ENCODE measurements around the gene RHOT1. TPM values are rescaled to one million over a fixed set of nuclear protein-coding genes. Genes with fewer than 3 reads are reported as not detected.

Gene RHOT1
- total RNA-seq, 1 experiment from 2014 or later: 24.4 TPM

DNA sequence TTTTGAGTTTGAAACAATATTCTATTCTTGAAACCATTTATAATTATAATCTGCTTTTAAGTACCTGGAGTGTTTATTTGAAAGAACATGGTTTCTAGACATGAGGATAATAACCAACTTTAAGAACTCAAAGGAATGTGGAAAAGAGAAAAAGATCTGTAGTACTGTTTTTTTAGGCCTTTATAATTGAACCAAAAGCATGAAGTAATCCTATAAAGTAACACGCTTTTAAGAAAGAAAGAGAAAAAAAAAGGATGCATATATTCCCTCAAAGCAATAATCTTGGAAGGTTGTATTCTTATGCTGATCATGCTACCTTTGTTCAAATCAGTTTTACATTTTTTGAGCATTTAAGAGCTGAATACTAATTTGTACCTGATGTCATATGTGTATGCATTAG is 69.4 kb downstream of the RHOT1 start:
- Histone ChIP-seq H3K23ac (ENCODE audit: insufficient read length, low read depth, low read length) (no peak overlapping the region), H3K9ac (ENCODE audit: extremely low read depth, insufficient read length, low read length) (no peak overlapping the region), H3K18ac (ENCODE audit: insufficient read length, low read depth, low read length) (no peak overlapping the region), H2BK20ac (ENCODE audit: low read depth, low read length, poor library complexity, severe bottlenecking) (no peak overlapping the region), H3T11ph (ENCODE audit: low read length) (no peak overlapping the region), H2BK15ac (ENCODE audit: low read depth, low read length) (no peak overlapping the region), H3K79me2 (ENCODE audit: insufficient read depth, low read length) (no peaks in the 10 kb centered on the region), H4K20me1 (ENCODE audit: control insufficient read depth, insufficient read depth, insufficient read length) (no peaks in the 10 kb centered on the region), H4K8ac (replicated peaks; ENCODE audit: insufficient read length, low read depth, low read length) (no peak overlapping the region), H3K23me2 (ENCODE audit: insufficient read length, low read depth, low read length, poor library complexity, severe bottlenecking) (no peaks in the 10 kb centered on the region), H3K9me3 (ENCODE audit: control insufficient read depth, low read depth, low read length) (no peaks in the 10 kb centered on the region), H2AFZ (ENCODE audit: low read length) (no peak overlapping the region), H3K27me3 (ENCODE audit: insufficient read depth, low read length) (no peaks in the 10 kb centered on the region), H2BK12ac (ENCODE audit: insufficient read length, low read depth, low read length) (no peak overlapping the region), H3K27ac (ENCODE audit: insufficient read length, low read depth, low read length) (no peak overlapping the region), H3K56ac (ENCODE audit: insufficient read length, low read depth, low read length) (no peak overlapping the region), H4K91ac (ENCODE audit: insufficient read length, low read depth, low read length) (no peak overlapping the region), H2BK120ac (ENCODE audit: low read depth, low read length, poor library complexity, severe bottlenecking) (no peak overlapping the region), H3K4ac (ENCODE audit: low read depth, low read length) (no peak overlapping the region), H2BK5ac (ENCODE audit: insufficient read length, low read length) (no peak overlapping the region), H3K14ac (ENCODE audit: insufficient read depth, low read length) (no peak overlapping the region), H3K79me1 (ENCODE audit: insufficient read depth, low read depth, low read length, poor library complexity, severe bottlenecking) (no peaks in the 10 kb centered on the region), H3K4me1 (ENCODE audit: insufficient read depth, low read length) (no peaks in the 10 kb centered on the region), H4K5ac (ENCODE audit: insufficient read length, low read depth, low read length) (no peak overlapping the region), H3K4me2 (ENCODE audit: insufficient read depth, insufficient read length, low read length) (no peak overlapping the region), H2AK5ac (ENCODE audit: insufficient read length, low read length) (no peak overlapping the region)
- TF ChIP-seq, protein P1, sequence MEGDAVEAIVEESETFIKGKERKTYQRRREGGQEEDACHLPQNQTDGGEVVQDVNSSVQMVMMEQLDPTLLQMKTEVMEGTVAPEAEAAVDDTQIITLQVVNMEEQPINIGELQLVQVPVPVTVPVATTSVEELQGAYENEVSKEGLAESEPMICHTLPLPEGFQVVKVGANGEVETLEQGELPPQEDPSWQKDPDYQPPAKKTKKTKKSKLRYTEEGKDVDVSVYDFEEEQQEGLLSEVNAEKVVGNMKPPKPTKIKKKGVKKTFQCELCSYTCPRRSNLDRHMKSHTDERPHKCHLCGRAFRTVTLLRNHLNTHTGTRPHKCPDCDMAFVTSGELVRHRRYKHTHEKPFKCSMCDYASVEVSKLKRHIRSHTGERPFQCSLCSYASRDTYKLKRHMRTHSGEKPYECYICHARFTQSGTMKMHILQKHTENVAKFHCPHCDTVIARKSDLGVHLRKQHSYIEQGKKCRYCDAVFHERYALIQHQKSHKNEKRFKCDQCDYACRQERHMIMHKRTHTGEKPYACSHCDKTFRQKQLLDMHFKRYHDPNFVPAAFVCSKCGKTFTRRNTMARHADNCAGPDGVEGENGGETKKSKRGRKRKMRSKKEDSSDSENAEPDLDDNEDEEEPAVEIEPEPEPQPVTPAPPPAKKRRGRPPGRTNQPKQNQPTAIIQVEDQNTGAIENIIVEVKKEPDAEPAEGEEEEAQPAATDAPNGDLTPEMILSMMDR (conservative IDR thresholded peaks at IDR 0.05): no peak
- no peak for DNase-seq
- Mint-ChIP-seq H3K27ac (no peak overlapping the region; a peak in 1 of 7 replicates), H3K36me3 (ENCODE audit: insufficient read depth in 1 of 3, low read depth in 3 of 3) (peaks cover 0 to 19% (median 13%) of the 10 kb centered on the region in 3 experiments; a peak in 6 of 7 replicates), H3K27me3 (ENCODE audit: low read depth) (no peaks in the 10 kb centered on the region), H3K4me1 (no peaks in the 10 kb centered on the region), H3K9me3 (no peaks in the 10 kb centered on the region), H3K4me3 (no peak overlapping the region)
- WGBS (ENCODE audit: extremely low coverage, insufficient read length, low lambda C conversion rate): no CpG with 5 or more reads among the region's 1 CpG

Measured in H9 (cell line).